ENCODE results near the gene IGFBPL1.

GRCh38 chr9:38422555-38423260 lies 1.5 kb downstream of the IGFBPL1 start:
- no peak for TF ChIP-seq CTCF (IDR thresholded peaks at IDR 0.05)
- TF ChIP-seq POLR2A (IDR thresholded peaks at IDR 0.05) = no peak
